Activated CD8-positive, alpha-beta memory T cell treated with anti-CD3 and anti-CD28 coated beads, Interleukin-2, amount 50 U/mL, for 4 hours (primary cell): Measurements from ENCODE around the gene EIF3A.
"Not testable (repeated sequence)": the region's sequence is repeated elsewhere in the genome, so short reads cannot be mapped to it uniquely, and the experiment has no call there.

Experiments
- DNase-seq: peaks from one replicate; pipeline ENCODE4 v3.0.0-alpha.2; 2020

EIF3A gene

GRCh38 chr10:119098576-119098975, 18.0 kb upstream of the EIF3A start:
- DNase-seq: no peak

- not testable (repeated sequence) for DNase-seq
These were observed 16.2 kb upstream of the EIF3A start for GRCh38 chr10:119096641-119097415.

GRCh38 chr10:119095640-119096039, 15.0 kb upstream of the EIF3A start:
- DNase-seq: no peak

GRCh38 chr10:119090968-119091367, 10.4 kb upstream of the EIF3A start:
- DNase-seq: no peak

GRCh38 chr10:119090026-119090795, 9.6 kb upstream of the EIF3A start:
- DNase-seq: no peak

GRCh38 chr10:119087271-119087882, 6.8 kb upstream of the EIF3A start:
- no peak for DNase-seq

GRCh38 chr10:119084896-119085295, 4.3 kb upstream of the EIF3A start:
- DNase-seq: no peak

GRCh38 chr10:119079599-119080520, 757 bp downstream of the EIF3A start:
- DNase-seq: peak; percentile 63

- DNase-seq: no peak
These were observed 2.0 kb downstream of the EIF3A start for GRCh38 chr10:119078422-119079179.

GRCh38 chr10:119073584-119073983, 7.0 kb downstream of the EIF3A start:
- DNase-seq: no peak

GRCh38 chr10:119070395-119071165, 10.0 kb downstream of the EIF3A start:
- no peak for DNase-seq

GRCh38 chr10:119061926-119062325, 18.7 kb downstream of the EIF3A start:
- no peak for DNase-seq

GRCh38 chr10:119061352-119061751, 19.3 kb downstream of the EIF3A start:
- no peak for DNase-seq

GRCh38 chr10:119060107-119060506, 20.5 kb downstream of the EIF3A start:
- DNase-seq: no peak

GRCh38 chr10:119059557-119059956, 21.1 kb downstream of the EIF3A start:
- no peak for DNase-seq

- DNase-seq: no peak
These were observed 22.6 kb downstream of the EIF3A start for GRCh38 chr10:119058010-119058409.

- no peak for DNase-seq
These were observed 25.1 kb downstream of the EIF3A start for GRCh38 chr10:119055472-119055871.

- DNase-seq: no peak
These were observed 28.8 kb downstream of the EIF3A start for GRCh38 chr10:119051775-119052174.

GRCh38 chr10:119049777-119050176, 30.8 kb downstream of the EIF3A start:
- no peak for DNase-seq

- DNase-seq: no peak
These were observed 31.3 kb downstream of the EIF3A start for GRCh38 chr10:119049361-119049760.

GRCh38 chr10:119045561-119045960, 35.1 kb downstream of the EIF3A start:
- no peak for DNase-seq
